Hypothalamus (tissue), 51 donors: ENCODE data around the gene MAP2K5.
A peak's percentile ranks its signal among the peaks of the same experiment; 100 is the strongest.

Experiments
- DNase-seq, 51 donors: peaks; one replicate each; lab custom pipeline; 2025; lab: John Stamatoyannopoulos, UW

The MAP2K5 gene

GRCh38 chr15:67542420-67543347 lies at the start of gene MAP2K5:
Gene MAP2K5, plus strand, starts transcription at chr15:67542703. Its CDS starts 633 bp downstream, at chr15:67543336.
- DNase-seq: peak; percentile 24 to 92 (median 76)

DNA sequence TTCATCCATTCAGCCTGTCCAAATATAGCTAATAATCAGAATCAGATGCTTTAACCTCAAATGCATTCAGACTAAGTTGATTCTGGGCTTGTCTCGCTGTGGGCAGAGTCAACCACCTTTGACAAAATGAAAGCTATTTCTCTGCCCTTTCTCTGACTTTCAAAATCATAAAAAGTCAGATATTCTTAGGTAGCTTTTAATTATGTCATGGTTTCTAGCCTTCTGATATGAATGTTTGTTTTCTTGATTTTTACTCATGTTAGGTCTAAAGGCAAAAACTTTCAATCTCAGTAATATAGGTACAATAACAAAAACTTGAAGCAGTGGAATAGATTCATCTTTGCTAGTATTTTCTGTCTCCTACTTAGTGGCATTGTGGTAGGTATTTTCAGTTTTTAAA lies 46.9 kb upstream of the MAP2K5 start:
- no peak for DNase-seq

GRCh38 chr15:67501177-67501835 lies 41.2 kb upstream of the MAP2K5 start:
- DNase-seq: peak in 2 of 51 donors; percentile 3 to 17

DNA sequence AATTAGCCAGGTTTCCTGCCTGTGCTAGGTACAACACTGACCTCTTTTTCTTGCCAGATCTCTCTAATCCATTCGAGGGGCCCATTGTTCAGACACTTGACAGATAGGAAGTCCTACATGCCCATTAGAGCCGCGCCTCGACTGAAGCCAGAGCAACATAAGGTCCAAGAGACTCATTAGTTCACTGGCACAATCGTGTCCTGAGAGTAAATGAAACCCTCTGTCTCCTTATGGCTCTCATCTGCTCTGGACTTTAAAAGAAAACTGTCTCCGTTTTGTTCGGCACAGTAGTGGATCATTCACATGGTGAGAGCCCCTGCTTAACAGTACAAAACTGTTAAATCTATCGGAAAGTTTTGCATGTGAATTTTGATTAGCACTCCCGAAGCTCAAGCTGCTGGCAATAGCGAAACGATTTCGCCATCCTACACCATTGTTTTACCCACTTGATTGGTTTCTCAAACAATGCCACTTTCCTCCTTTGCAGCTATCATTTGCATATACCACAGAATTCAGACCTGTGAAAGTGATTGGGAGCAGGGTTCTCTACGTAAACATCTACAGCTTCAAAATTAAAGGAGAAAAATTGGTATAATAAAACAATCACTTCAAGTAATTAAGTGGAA lies 40.6 kb upstream of the MAP2K5 start:
- peak in 1 of 51 donors; percentile 2 for DNase-seq

- DNase-seq: no peak
Observed at GRCh38 chr15:67504056-67504455, 38.4 kb upstream of the MAP2K5 start.

GRCh38 chr15:67504796-67505195 lies 37.7 kb upstream of the MAP2K5 start:
- no peak for DNase-seq

DNA sequence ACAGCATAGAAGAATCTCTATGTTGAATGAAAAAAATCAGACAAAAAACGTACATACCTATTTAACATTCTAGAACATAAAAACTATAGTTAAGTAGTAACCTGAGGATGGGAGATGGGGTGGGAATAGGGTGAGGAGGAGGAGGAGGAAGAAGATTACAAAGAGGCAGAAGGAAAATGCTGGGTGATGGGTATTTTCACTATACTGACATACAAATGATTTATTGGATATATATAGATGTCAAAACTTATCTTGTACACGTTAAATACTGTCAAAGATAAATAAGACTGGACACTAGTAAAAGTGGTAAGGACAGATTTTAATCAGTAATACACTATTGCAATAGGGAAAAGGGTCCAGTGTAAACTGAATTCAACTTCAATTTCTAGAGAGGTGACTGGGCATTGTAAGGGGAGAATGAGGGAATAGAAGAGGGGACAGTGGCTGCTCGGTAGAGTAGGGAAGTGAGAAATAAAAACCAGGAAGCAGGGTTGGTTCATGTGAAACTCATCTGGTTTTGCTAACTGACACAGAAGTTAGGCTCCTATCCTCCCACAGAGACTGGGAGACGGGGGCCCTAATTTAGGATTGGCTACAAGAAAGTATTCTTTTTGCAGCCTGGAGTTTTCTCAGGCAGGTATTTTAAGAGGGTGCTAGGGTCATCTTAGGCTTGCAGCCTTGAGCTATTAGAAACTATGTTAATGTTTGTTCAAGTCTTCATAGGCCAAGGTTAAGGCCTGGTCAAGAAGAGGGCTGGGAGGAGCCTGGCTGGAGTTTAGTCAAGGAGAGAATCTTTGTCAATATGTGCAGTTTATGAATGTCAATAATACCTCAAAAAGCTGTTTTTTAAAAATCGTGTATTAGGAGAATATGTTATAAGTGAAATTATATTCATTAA lies 36.6 kb upstream of the MAP2K5 start:
- DNase-seq: no peak

- no peak for DNase-seq
Observed at GRCh38 chr15:67506775-67507747, 35.4 kb upstream of the MAP2K5 start.

DNA sequence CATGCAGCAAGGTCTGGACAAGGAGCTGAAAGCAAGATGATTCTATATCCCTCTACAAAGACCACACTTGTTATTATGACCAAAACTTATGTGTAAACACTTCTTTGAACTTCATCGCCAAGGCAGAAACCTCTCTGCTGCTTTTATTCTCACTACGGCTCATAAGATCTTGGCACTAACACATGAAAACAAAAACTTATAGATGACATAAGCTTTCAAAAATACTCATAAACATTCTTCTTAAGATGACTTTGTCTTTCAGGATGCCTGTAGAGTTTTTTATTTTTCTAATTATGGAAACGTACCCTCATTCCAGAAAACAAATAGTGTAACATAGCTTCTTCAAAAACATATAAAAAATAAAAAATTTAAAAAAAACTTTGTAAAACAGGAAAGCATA lies 34.1 kb upstream of the MAP2K5 start:
- no peak for DNase-seq

DNA sequence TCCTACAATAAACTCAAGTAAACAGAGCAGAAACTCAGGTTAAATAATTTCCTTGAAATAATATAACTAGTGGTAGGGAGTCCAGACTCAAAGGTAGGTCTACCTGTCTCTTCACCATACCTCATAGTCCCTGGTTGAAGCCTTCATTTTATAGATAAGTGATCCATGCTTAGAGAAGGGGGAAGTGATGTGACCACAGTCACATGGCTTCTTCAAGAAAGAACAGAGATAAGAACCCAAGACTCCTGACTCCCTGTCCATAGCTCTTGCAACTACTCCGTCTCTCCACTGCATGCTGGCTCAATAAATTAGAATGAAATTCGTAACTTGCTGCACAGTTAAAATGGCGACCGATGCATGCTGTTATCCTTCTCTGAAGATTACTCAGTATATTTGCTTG lies 32.6 kb upstream of the MAP2K5 start:
- no peak for DNase-seq

- DNase-seq: no peak
Observed at GRCh38 chr15:67510597-67511190, 31.8 kb upstream of the MAP2K5 start.

- no peak for DNase-seq
Observed at GRCh38 chr15:67511606-67512005, 30.9 kb upstream of the MAP2K5 start.

DNA sequence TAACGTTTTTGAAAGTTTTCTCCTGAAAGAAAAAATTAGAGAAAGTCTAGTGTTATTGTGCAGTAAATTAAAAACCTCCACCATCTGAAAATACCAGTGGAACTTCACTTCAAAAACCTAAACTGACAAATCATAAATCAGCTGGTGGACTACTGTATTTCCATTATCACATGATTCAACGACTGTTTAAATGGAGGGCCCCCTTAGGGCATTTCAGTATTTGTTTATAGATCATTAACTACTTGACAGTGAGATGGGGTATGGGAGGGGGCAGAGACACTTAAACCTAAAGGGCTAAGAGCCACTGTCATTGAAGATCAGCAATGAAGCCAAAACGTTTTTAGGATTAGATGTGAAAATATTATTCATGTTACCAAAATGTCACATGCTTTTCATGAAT lies 30.4 kb upstream of the MAP2K5 start:
- DNase-seq: no peak

DNA sequence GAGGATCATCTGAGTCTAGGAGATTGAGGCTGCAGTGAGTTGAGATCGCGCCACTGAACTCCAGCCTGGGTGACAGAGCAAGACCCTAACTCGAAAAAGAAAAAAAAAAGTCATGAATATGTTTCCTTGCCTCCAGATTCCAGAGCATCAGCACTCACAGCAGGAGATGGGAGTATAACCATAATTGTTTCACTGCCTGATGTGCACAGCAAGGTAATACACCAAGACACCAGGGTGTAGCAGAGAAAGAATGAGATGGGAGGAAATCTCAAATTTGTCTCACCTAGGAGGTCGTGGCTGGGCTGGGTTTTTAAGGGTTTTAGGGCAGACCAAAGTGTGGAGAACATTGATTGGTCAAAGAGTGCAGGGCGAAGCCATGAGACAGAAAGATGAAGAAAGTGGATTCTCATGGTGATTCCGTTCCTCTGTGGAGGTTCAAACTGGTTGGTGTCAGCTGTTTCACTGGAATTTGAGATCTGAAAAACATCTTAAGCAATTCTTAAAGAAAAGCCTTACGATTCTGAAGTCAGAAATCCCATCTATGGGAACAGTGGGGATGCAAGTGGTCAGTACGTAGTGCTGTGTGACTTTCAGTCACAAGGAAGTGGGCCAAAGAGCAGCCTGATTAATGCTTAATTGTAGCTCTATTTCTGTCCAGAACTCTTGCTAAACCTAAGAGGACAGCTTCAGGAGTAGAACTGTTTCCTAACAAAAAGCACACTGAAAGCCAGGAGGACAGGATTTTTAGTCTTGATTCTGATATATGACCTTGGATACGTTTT lies 29.4 kb upstream of the MAP2K5 start:
- no peak for DNase-seq

GRCh38 chr15:67515090-67515489 lies 27.4 kb upstream of the MAP2K5 start:
- no peak for DNase-seq

DNA sequence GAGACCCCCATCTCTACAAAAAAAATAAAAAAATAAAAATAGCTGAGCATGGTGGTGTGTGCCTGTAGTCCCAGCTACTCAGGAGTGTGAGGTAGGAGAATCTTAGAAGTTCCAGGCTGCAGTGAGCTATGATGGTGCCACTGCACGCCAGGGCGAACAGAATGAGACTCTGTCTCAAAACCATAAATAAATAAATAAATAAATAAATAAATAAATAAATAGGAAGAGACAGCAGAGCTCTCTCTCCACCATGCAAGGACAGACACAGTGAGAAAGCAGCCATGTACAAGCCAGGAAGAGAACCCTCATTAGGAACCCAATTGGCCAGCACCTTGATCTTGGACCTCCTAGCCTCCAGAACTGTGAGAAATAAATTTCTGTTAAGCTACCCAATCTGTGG lies 26.9 kb upstream of the MAP2K5 start:
- DNase-seq: no peak

GRCh38 chr15:67520321-67521028 lies 22.0 kb upstream of the MAP2K5 start:
- peak in 2 of 51 donors; percentile 34 to 46 for DNase-seq
